Effector memory CD4-positive, alpha-beta T cell (primary cell): ENCODE results near the gene ROR2.

Experiments used
- DNase-seq, 3 donors: peaks; one replicate each; pipeline ENCODE4 v3.0.0-alpha.2; 2020
- H3K27ac ChIP-seq: 2 replicates; pipeline ENCODE4 v1.7.0; 2013; ENCODE audit warnings: mild to moderate bottlenecking, low read length, moderate library complexity; ENCODE audit not compliant: insufficient read depth, poor library complexity, severe bottlenecking
- H3K27me3 ChIP-seq: replicated peaks from 2 replicates; pipeline ENCODE4 v1.7.0; 2013; ENCODE audit warnings: mild to moderate bottlenecking, low read length; ENCODE audit not compliant: insufficient read depth, control insufficient read depth, poor library complexity, severe bottlenecking
- H3K36me3 ChIP-seq: 2 replicates; pipeline ENCODE4 v1.7.0; 2013; ENCODE audit warnings: mild to moderate bottlenecking, low read length, moderate library complexity; ENCODE audit not compliant: control insufficient read depth, insufficient read depth
- H3K4me1 ChIP-seq: 2 replicates; pipeline ENCODE4 v1.7.0; 2013; ENCODE audit warnings: low read length, mild to moderate bottlenecking; ENCODE audit not compliant: control insufficient read depth, insufficient read depth, poor library complexity, severe bottlenecking
- H3K4me3 ChIP-seq: 2 replicates; pipeline ENCODE4 v1.7.0; 2013; ENCODE audit warnings: low read length, low read depth, mild to moderate bottlenecking; ENCODE audit not compliant: insufficient read depth, poor library complexity, severe bottlenecking
- H3K9me3 ChIP-seq: 2 replicates; pipeline ENCODE4 v1.7.0; 2013; ENCODE audit warnings: mild to moderate bottlenecking, low read length, moderate library complexity; ENCODE audit not compliant: control insufficient read depth

Gene ROR2

GRCh38 chr9:91700475-91700874, 249.6 kb downstream of the ROR2 start:
- no peaks in the 10 kb centered on the region for H3K27me3 ChIP-seq
- H3K4me1 ChIP-seq = no peaks in the 10 kb centered on the region
- no peak overlapping the region for H3K4me3 ChIP-seq
- no peak overlapping the region for H3K27ac ChIP-seq
- no peaks in the 10 kb centered on the region for H3K36me3 ChIP-seq
- H3K9me3 ChIP-seq = no peaks in the 10 kb centered on the region
- no peak for DNase-seq

GRCh38 chr9:91698266-91698665, 251.8 kb downstream of the ROR2 start:
- no peak for DNase-seq
- no peaks in the 10 kb centered on the region for H3K27me3 ChIP-seq
- no peaks in the 10 kb centered on the region for H3K9me3 ChIP-seq
- H3K4me1 ChIP-seq = no peaks in the 10 kb centered on the region
- no peak overlapping the region for H3K27ac ChIP-seq
- no peak overlapping the region for H3K4me3 ChIP-seq
- H3K36me3 ChIP-seq = no peaks in the 10 kb centered on the region

GRCh38 chr9:91697201-91697600, 252.8 kb downstream of the ROR2 start:
- Histone ChIP-seq H3K27ac (no peak overlapping the region), H3K9me3 (no peaks in the 10 kb centered on the region), H3K4me1 (no peaks in the 10 kb centered on the region), H3K36me3 (no peaks in the 10 kb centered on the region), H3K4me3 (no peak overlapping the region), H3K27me3 (no peaks in the 10 kb centered on the region)
- no peak for DNase-seq

- no peak overlapping the region for H3K4me3 ChIP-seq
Observed at GRCh38 chr9:91694081-91694870, 255.8 kb downstream of the ROR2 start.

GRCh38 chr9:91693226-91693625, 256.8 kb downstream of the ROR2 start:
- Histone ChIP-seq H3K4me3 (no peak overlapping the region), H3K27me3 (no peaks in the 10 kb centered on the region), H3K4me1 (no peaks in the 10 kb centered on the region), H3K36me3 (no peaks in the 10 kb centered on the region), H3K27ac (no peak overlapping the region), H3K9me3 (no peaks in the 10 kb centered on the region)
- DNase-seq = no peak

More at GRCh38 chr9:91694081-91694870, 255.8 kb downstream of the ROR2 start:
- DNase-seq = peak in 1 of 3 donors; percentile 30
- H3K27me3 ChIP-seq = no peaks in the 10 kb centered on the region
- H3K4me1 ChIP-seq = no peaks in the 10 kb centered on the region
- H3K9me3 ChIP-seq = no peaks in the 10 kb centered on the region
- no peaks in the 10 kb centered on the region for H3K36me3 ChIP-seq
- no peak overlapping the region for H3K27ac ChIP-seq

- Histone ChIP-seq H3K27ac (no peak overlapping the region), H3K4me1 (no peaks in the 10 kb centered on the region), H3K36me3 (no peaks in the 10 kb centered on the region), H3K4me3 (no peak overlapping the region), H3K9me3 (no peaks in the 10 kb centered on the region), H3K27me3 (no peaks in the 10 kb centered on the region)
- no peak for DNase-seq
Observed at GRCh38 chr9:91690540-91691249, 259.3 kb downstream of the ROR2 start.

- Histone ChIP-seq H3K4me3 (no peak overlapping the region), H3K36me3 (no peaks in the 10 kb centered on the region), H3K27me3 (no peaks in the 10 kb centered on the region), H3K27ac (no peak overlapping the region), H3K4me1 (no peaks in the 10 kb centered on the region), H3K9me3 (no peaks in the 10 kb centered on the region)
- no peak for DNase-seq
Observed at GRCh38 chr9:91689006-91689405, 261.0 kb downstream of the ROR2 start.

GRCh38 chr9:91683269-91683668, 266.8 kb downstream of the ROR2 start:
- DNase-seq = no peak
- Histone ChIP-seq H3K9me3 (no peaks in the 10 kb centered on the region), H3K27me3 (peaks cover 5% of the 10 kb centered on the region), H3K4me1 (no peaks in the 10 kb centered on the region), H3K36me3 (no peaks in the 10 kb centered on the region), H3K4me3 (no peak overlapping the region), H3K27ac (no peak overlapping the region)

GRCh38 chr9:91682806-91683205, 267.2 kb downstream of the ROR2 start:
- DNase-seq = no peak
- Histone ChIP-seq H3K36me3 (no peaks in the 10 kb centered on the region), H3K4me3 (no peak overlapping the region), H3K27ac (no peak overlapping the region), H3K4me1 (no peaks in the 10 kb centered on the region), H3K27me3 (peaks cover 5% of the 10 kb centered on the region), H3K9me3 (no peaks in the 10 kb centered on the region)
